Tibial nerve (tissue), 4 donors: ENCODE data around the gene TTC23. TPM values are rescaled to one million over a fixed set of nuclear protein-coding genes. Genes with fewer than 3 reads are reported as not detected.
A peak's percentile ranks its signal among the peaks of the same experiment; 100 is the strongest.

Experiments
- DNase-seq, 2 donors: peaks; one replicate each; pipeline ENCODE4 v3.0.0-alpha.2; 2019; ENCODE audit warnings: low spot score in 2 of 2
- H3K27ac ChIP-seq, 4 donors: fragments of 200-600 bp; sonication (generic) in 3 of 4; one replicate each; pipeline ENCODE4 v1.5.1; 2017 to 2019; ENCODE audit warnings: mild to moderate bottlenecking in 1 of 4
- H3K27me3 ChIP-seq, 2 donors: fragments of 200-600 bp; sonication (generic) in 1 of 2; one replicate each; pipeline versions ENCODE4 v1.5.1 to v1.6.0; 2017 to 2019
- H3K36me3 ChIP-seq, 3 donors: fragments of 200-600 bp; sonication (generic); one replicate each; pipeline ENCODE4 v1.5.1; 2018 to 2019
- H3K4me1 ChIP-seq, 4 donors: fragments of 200-600 bp; sonication (generic) in 3 of 4; one replicate each; pipeline ENCODE4 v1.5.1; 2017 to 2019
- H3K4me3 ChIP-seq, 4 donors: fragments of 200-600 bp; sonication (generic) in 3 of 4; one replicate each; pipeline ENCODE4 v1.5.1; 2017 to 2019; ENCODE audit warnings: mild to moderate bottlenecking in 1 of 4, moderate library complexity in 1 of 4
- H3K9me3 ChIP-seq, 4 donors: fragments of 200-600 bp; sonication (generic) in 3 of 4; one replicate each; pipeline ENCODE4 v1.5.1; 2017 to 2019
- CTCF ChIP-seq, 5 experiments: fragments of 200-600 bp in 3 of 5; fragments of 450-650 bp in 2 of 5; sonication (generic) in 3 of 5; IDR thresholded peaks; one replicate each; pipeline ENCODE4 v1.5.1; 2016 to 2019; ENCODE audit warnings: antibody characterized with exemption in 5 of 5, mild to moderate bottlenecking in 3 of 5, moderate library complexity in 2 of 5
- EP300 ChIP-seq, 2 donors: sonication (generic); formaldehyde crosslinking; IDR thresholded peaks; one replicate each; pipeline ENCODE4 v1.6.1; 2017; ENCODE audit warnings: antibody characterized with exemption in 2 of 2, mild to moderate bottlenecking in 1 of 2
- POLR2A ChIP-seq, 2 donors: fragments of 450-650 bp; IDR thresholded peaks; one replicate each; pipeline ENCODE4 v1.6.1; 2017; ENCODE audit warnings: antibody characterized with exemption in 2 of 2, mild to moderate bottlenecking in 2 of 2, moderate library complexity in 2 of 2
- WGBS, 2 donors: methylation state at CpG; one replicate each; pipeline ENCODE4 v1.1.5; 2018; 5-methylcytosine and 5-hydroxymethylcytosine counted together
- total RNA-seq, 4 donors: library from RNA; depleted of rRNA; stranded (reverse); fragments of >200 nt; gene quantifications; one replicate each; pipeline ENCODE4 v1.1.0, GENCODE V29; 2016

Gene TTC23
- total RNA-seq, 4 donors from 2014 or later: 19.3 to 59.2 (median 25.7) TPM

GRCh38 chr15:99168601-99169580 is 80.5 kb downstream of the TTC23 start:
- Histone ChIP-seq H3K4me3 (no peak overlapping the region), H3K4me1 (peaks cover 0 to 40% (median 25%) of the 10 kb centered on the region in 4 donors), H3K9me3 (no peaks in the 10 kb centered on the region), H3K36me3 (peaks cover 0 to 43% (median 0%) of the 10 kb centered on the region in 3 donors), H3K27me3 (no peaks in the 10 kb centered on the region), H3K27ac (peak overlapping the region; percentile 77 to 94 (median 84))
- 94 to 95% methylated on average over 5 of the region's 5 CpGs for WGBS, 2 donors
- DNase-seq: no peak
- no peak for TF ChIP-seq CTCF (IDR thresholded peaks at IDR 0.05)

- peaks cover 0 to 50% (median 0%) of the 10 kb centered on the region in 3 donors for H3K36me3 ChIP-seq
- TF ChIP-seq POLR2A (IDR thresholded peaks at IDR 0.05): no peak
- TF ChIP-seq EP300 (IDR thresholded peaks at IDR 0.05): no peak
- H3K27ac ChIP-seq: peak overlapping the region; percentile 66 to 94 (median 84)
- DNase-seq: peak in 1 of 2 donors; percentile 25
- H3K4me3 ChIP-seq: no peak overlapping the region
- WGBS, 2 donors: 40 to 58% methylated on average over 6 of the region's 6 CpGs
- H3K4me1 ChIP-seq: peaks cover 0 to 40% (median 25%) of the 10 kb centered on the region in 4 donors
- H3K9me3 ChIP-seq: no peaks in the 10 kb centered on the region
- H3K27me3 ChIP-seq: no peaks in the 10 kb centered on the region
Observed at GRCh38 chr15:99167640-99168039, 81.7 kb downstream of the TTC23 start.

GRCh38 chr15:99167201-99167600 is 82.2 kb downstream of the TTC23 start:
- Histone ChIP-seq H3K4me1 (peaks cover 0 to 40% (median 25%) of the 10 kb centered on the region in 4 donors), H3K4me3 (no peak overlapping the region), H3K27me3 (no peaks in the 10 kb centered on the region), H3K36me3 (peaks cover 0 to 50% (median 0%) of the 10 kb centered on the region in 3 donors), H3K27ac (peak overlapping the region; percentile 45 to 94 (median 77)), H3K9me3 (no peaks in the 10 kb centered on the region)
- 74 to 81% methylated on average over 5 of the region's 5 CpGs for WGBS, 2 donors
- TF ChIP-seq POLR2A (IDR thresholded peaks at IDR 0.05): no peak
- TF ChIP-seq EP300 (IDR thresholded peaks at IDR 0.05): no peak
- TF ChIP-seq CTCF (IDR thresholded peaks at IDR 0.05): no peak
- DNase-seq: no peak

GRCh38 chr15:99165956-99166689 is 83.3 kb downstream of the TTC23 start:
- Histone ChIP-seq H3K9me3 (no peaks in the 10 kb centered on the region), H3K36me3 (peaks cover 0 to 48% (median 0%) of the 10 kb centered on the region in 3 donors), H3K4me3 (no peak overlapping the region), H3K27me3 (no peaks in the 10 kb centered on the region), H3K27ac (peak overlapping the region in 3 of 4 donors; percentile 33 to 88 (median 45)), H3K4me1 (peaks cover 0 to 40% (median 25%) of the 10 kb centered on the region in 4 donors)
- WGBS, 2 donors: 92 to 93% methylated on average over 23 of the region's 23 CpGs
- DNase-seq: no peak
- TF ChIP-seq CTCF (IDR thresholded peaks at IDR 0.05) (no peak), POLR2A (IDR thresholded peaks at IDR 0.05) (no peak), EP300 (IDR thresholded peaks at IDR 0.05) (no peak)

- Histone ChIP-seq H3K4me3 (no peak overlapping the region), H3K27ac (no peak overlapping the region), H3K27me3 (no peaks in the 10 kb centered on the region), H3K36me3 (peaks cover 0 to 53% (median 0%) of the 10 kb centered on the region in 3 donors), H3K9me3 (no peaks in the 10 kb centered on the region), H3K4me1 (peaks cover 0 to 32% (median 22%) of the 10 kb centered on the region in 4 donors)
- DNase-seq: no peak
- 86 to 89% methylated on average over 3 of the region's 3 CpGs for WGBS, 2 donors
- no peak for TF ChIP-seq POLR2A (IDR thresholded peaks at IDR 0.05)
- no peak for TF ChIP-seq CTCF (IDR thresholded peaks at IDR 0.05)
- TF ChIP-seq EP300 (IDR thresholded peaks at IDR 0.05): no peak
Observed at GRCh38 chr15:99165020-99165790, 84.2 kb downstream of the TTC23 start.
